HG03045 (cell line): ENCODE data around the gene PLK5.

ENCODE experiments used
- ATAC-seq: cut with Tn5 transposase; IDR thresholded peaks from one replicate; pipeline ENCODE4 v1.9.1; 2021; ENCODE audit warnings: mild to moderate bottlenecking, moderate library complexity; ENCODE audit not compliant: unreplicated experiment

PLK5 gene

GRCh38 chr19:1554968-1555367 lies 31.1 kb downstream of the PLK5 start:
- no peak for ATAC-seq

- ATAC-seq = no peak
These were observed 31.9 kb downstream of the PLK5 start for GRCh38 chr19:1555487-1556389.

- ATAC-seq = no peak
These were observed 32.7 kb downstream of the PLK5 start for GRCh38 chr19:1556390-1557070.

- no peak for ATAC-seq
These were observed 34.7 kb downstream of the PLK5 start for GRCh38 chr19:1558552-1558951.

- no peak for ATAC-seq
These were observed 36.5 kb downstream of the PLK5 start for GRCh38 chr19:1560286-1560882.

- no peak for ATAC-seq
These were observed 37.5 kb downstream of the PLK5 start for GRCh38 chr19:1561236-1561842.

GRCh38 chr19:1563251-1563650 lies 39.4 kb downstream of the PLK5 start:
- ATAC-seq = no peak

GRCh38 chr19:1566392-1567115 lies 42.7 kb downstream of the PLK5 start:
- no peak for ATAC-seq

- no peak for ATAC-seq
These were observed 43.4 kb downstream of the PLK5 start for GRCh38 chr19:1567116-1567847.

- ATAC-seq = no peak
These were observed 44.0 kb downstream of the PLK5 start for GRCh38 chr19:1567848-1568227.

- peak; percentile 53 for ATAC-seq
These were observed 44.6 kb downstream of the PLK5 start, which contains the start of gene MEX3D for GRCh38 chr19:1568320-1569019. TSS of gene MEX3D (minus strand) at chr19:1568325. CDS start at chr19:1568058, 267 bp downstream.

- no peak for ATAC-seq
These were observed 46.1 kb downstream of the PLK5 start for GRCh38 chr19:1569997-1570396.

GRCh38 chr19:1570836-1571235 lies 47.0 kb downstream of the PLK5 start:
- ATAC-seq = no peak

GRCh38 chr19:1571358-1571757 lies 47.5 kb downstream of the PLK5 start:
- no peak for ATAC-seq

- no peak for ATAC-seq
These were observed 48.9 kb downstream of the PLK5 start for GRCh38 chr19:1572795-1573194.

- ATAC-seq = no peak
These were observed 50.7 kb downstream of the PLK5 start for GRCh38 chr19:1574354-1575136.

GRCh38 chr19:1575323-1576241 lies 51.7 kb downstream of the PLK5 start:
- no peak for ATAC-seq
